CD14-positive monocyte (primary cell): ENCODE results near the gene DOP1B. TPM values are rescaled to one million over a fixed set of nuclear protein-coding genes. Genes with fewer than 3 reads are reported as not detected.

Source experiments
- DNase-seq, 3 donors: peaks; one replicate each; pipeline ENCODE4 v3.0.0-alpha.2; 2011 to 2022
- H2AFZ ChIP-seq: 2 replicates; pipeline ENCODE4 v1.6.0; 2012; ENCODE audit warnings: mild to moderate bottlenecking, low read depth, low read length, inconsistent platforms; ENCODE audit not compliant: insufficient read depth, poor library complexity, severe bottlenecking
- H3K27ac ChIP-seq, 2 donors: 1 replicate in 1 of 2; 2 replicates in 1 of 2; pipeline ENCODE4 v1.5.1; 2012 to 2013; ENCODE audit warnings: low read length in 2 of 2, control low read depth in 1 of 2, inconsistent platforms in 1 of 2, low read depth in 1 of 2, mild to moderate bottlenecking in 1 of 2
- H3K27me3 ChIP-seq, 2 donors: one replicate each; pipeline versions ENCODE4 v1.6.0 to v1.6.1; 2011 to 2013; ENCODE audit warnings: low read length in 2 of 2; ENCODE audit not compliant: control insufficient read depth in 2 of 2, insufficient read depth in 2 of 2
- H3K36me3 ChIP-seq, 2 donors: replicated peaks in 1 of 2; 1 replicate in 1 of 2; 2 replicates in 1 of 2; pipeline versions ENCODE4 v1.5.1 to v1.6.1; 2012 to 2013; ENCODE audit warnings: low read length in 2 of 2, control low read depth in 1 of 2, inconsistent platforms in 1 of 2, mild to moderate bottlenecking in 1 of 2; ENCODE audit not compliant: insufficient read depth in 2 of 2, control insufficient read depth in 1 of 2
- H3K4me1 ChIP-seq, 2 donors: 1 replicate in 1 of 2; 2 replicates in 1 of 2; pipeline versions ENCODE4 v1.5.1 to v1.6.1; 2012 to 2013; ENCODE audit warnings: low read length in 2 of 2, control low read depth in 1 of 2, inconsistent platforms in 1 of 2, mild to moderate bottlenecking in 1 of 2, moderate library complexity in 1 of 2; ENCODE audit not compliant: insufficient read depth in 2 of 2, control insufficient read depth in 1 of 2
- H3K4me2 ChIP-seq: replicated peaks from 2 replicates; pipeline ENCODE3; 2012; ENCODE audit warnings: low read length, moderate library complexity, mild to moderate bottlenecking; ENCODE audit not compliant: poor library complexity, severe bottlenecking; ENCODE audit errors: extremely low read depth
- H3K4me3 ChIP-seq, 3 experiments: fragments of 200-600 bp in 1 of 3; sonication (generic) in 1 of 3; replicated peaks in 1 of 3; 1 replicate in 2 of 3; 2 replicates in 1 of 3; pipeline ENCODE4 v1.5.1; 2011 to 2013; ENCODE audit warnings: low read length in 3 of 3, mild to moderate bottlenecking in 3 of 3, control low read depth in 2 of 3, low read depth in 2 of 3, inconsistent platforms in 1 of 3, moderate library complexity in 1 of 3
- H3K79me2 ChIP-seq: 2 replicates; pipeline ENCODE4 v1.6.0; 2012; ENCODE audit warnings: mild to moderate bottlenecking, control low read depth, inconsistent platforms, low read length, moderate library complexity; ENCODE audit not compliant: insufficient read depth
- H3K9ac ChIP-seq: 2 replicates; pipeline ENCODE4 v1.6.0; 2017; ENCODE audit warnings: low read length, mild to moderate bottlenecking; ENCODE audit not compliant: insufficient read depth, poor library complexity, severe bottlenecking
- H3K9me3 ChIP-seq, 2 donors: replicated peaks in 1 of 2; 1 replicate in 1 of 2; 2 replicates in 1 of 2; pipeline versions ENCODE4 v1.5.1 to v1.6.1; 2012 to 2013; ENCODE audit warnings: low read length in 2 of 2, control low read depth in 1 of 2; ENCODE audit not compliant: control insufficient read depth in 1 of 2, insufficient read depth in 1 of 2
- H4K20me1 ChIP-seq: 2 replicates; pipeline ENCODE4 v1.6.0; 2012; ENCODE audit warnings: mild to moderate bottlenecking, low read length, control low read depth, moderate library complexity; ENCODE audit not compliant: insufficient read depth
- H3K27ac Mint-ChIP-seq, 7 donors: one replicate each; pipeline ENCODE4 v1.8.0; 2020; ENCODE audit warnings: mild to moderate bottlenecking in 7 of 7, mixed read lengths in 7 of 7, moderate library complexity in 6 of 7, inconsistent platforms in 2 of 7
- H3K27me3 Mint-ChIP-seq, 3 donors: one replicate each; pipeline ENCODE4 v1.8.0; 2021 to 2022; ENCODE audit warnings: low read depth in 3 of 3, mild to moderate bottlenecking in 3 of 3, mixed read lengths in 3 of 3, moderate library complexity in 3 of 3, inconsistent platforms in 1 of 3
- H3K36me3 Mint-ChIP-seq, 2 donors: one replicate each; pipeline ENCODE4 v1.8.0; 2020; ENCODE audit warnings: mixed read lengths in 2 of 2, inconsistent platforms in 1 of 2, mild to moderate bottlenecking in 1 of 2
- H3K4me1 Mint-ChIP-seq: one replicate; pipeline ENCODE4 v1.8.0; 2020; ENCODE audit warnings: mild to moderate bottlenecking, mixed read lengths
- H3K4me3 Mint-ChIP-seq, 2 donors: one replicate each; pipeline ENCODE4 v1.8.0; 2020; ENCODE audit warnings: mild to moderate bottlenecking in 2 of 2, mixed read lengths in 2 of 2, moderate library complexity in 1 of 2
- H3K9me3 Mint-ChIP-seq, 7 donors: one replicate each; pipeline ENCODE4 v1.8.0; 2020 to 2022; ENCODE audit warnings: mixed read lengths in 7 of 7, mild to moderate bottlenecking in 6 of 7, moderate library complexity in 6 of 7, inconsistent platforms in 2 of 7
- WGBS: methylation state at CpG from one replicate; pipeline ENCODE4 v1.1.5; 2013; ENCODE audit warnings: missing lambda C conversion rate; ENCODE audit not compliant: insufficient coverage; 5-methylcytosine and 5-hydroxymethylcytosine counted together
- intact Hi-C, 2 donors: fragments of 100-400 bp; cut with micrococcal nuclease; formaldehyde crosslinking; loops; one replicate each; pipeline versions ENCODE4 v1.15.0 to v1.15.1; 2023
- polyA plus RNA-seq, 3 donors: library from polyadenylated mRNA; depleted of rRNA in 1 of 3; unstranded in 2 of 3; stranded (reverse) in 1 of 3; fragments of 300-500 nt in 2 of 3; fragments of >200 nt in 1 of 3; fragmentation: Illumina TruSeq in 2 of 3; gene quantifications; 1 replicate in 2 of 3; 2 replicates in 1 of 3; pipeline ENCODE4 v1.2.3, GENCODE V29; 2012 to 2021
- TF ChIP-seq, protein P1 (sequence below): fragments of 200-600 bp; IDR thresholded peaks from one replicate; pipeline ENCODE4 v1.8.0; 2022; ENCODE audit warnings: antibody characterized with exemption, mild to moderate bottlenecking

The DOP1B gene
- polyA plus RNA-seq, 3 donors: 6.0 to 14.4 (median 11.0) TPM

DNA sequence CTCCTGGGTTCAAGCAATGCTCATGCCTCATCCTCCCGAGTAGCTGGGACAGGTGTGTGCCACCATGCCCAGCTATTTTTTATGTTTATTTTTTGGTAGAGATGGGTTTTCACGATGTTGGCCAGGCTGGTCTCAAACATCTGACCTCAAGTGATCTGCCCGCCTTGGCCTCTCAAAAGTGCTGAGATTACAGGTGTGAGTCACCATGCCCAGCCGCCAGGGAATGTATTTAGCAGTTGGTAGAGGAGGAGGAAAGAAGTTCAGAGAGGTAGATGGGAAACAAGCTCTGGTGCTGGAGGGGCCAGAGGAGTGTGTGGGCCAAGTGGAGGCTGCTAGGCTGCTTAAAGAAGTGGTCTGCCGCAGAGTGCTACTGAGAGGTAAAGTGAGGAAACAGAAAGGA is 6.0 kb downstream of the DOP1B start:
- Histone ChIP-seq H2AFZ (no peak overlapping the region), H3K27ac (no peak overlapping the region), H3K79me2 (peaks cover 80% of the 10 kb centered on the region), H3K27me3 (no peaks in the 10 kb centered on the region), H3K36me3 (peaks cover 5 to 40% of the 10 kb centered on the region in 2 donors), H3K4me1 (peaks cover 48 to 52% of the 10 kb centered on the region in 2 donors), H3K4me3 (no peak overlapping the region), H3K4me2 (no peak overlapping the region), H4K20me1 (peaks cover 46% of the 10 kb centered on the region), H3K9ac (no peak overlapping the region), H3K9me3 (no peaks in the 10 kb centered on the region)
- 95% methylated on average over 5 of the region's 5 CpGs for WGBS
- Mint-ChIP-seq H3K4me3 (no peak overlapping the region), H3K27ac (peak overlapping the region in 5 of 7 donors; percentile 20 to 81 (median 77)), H3K9me3 (peaks cover 0 to 2% (median 0%) of the 10 kb centered on the region in 7 donors), H3K27me3 (no peaks in the 10 kb centered on the region), H3K36me3 (peaks cover 32 to 50% of the 10 kb centered on the region in 2 donors), H3K4me1 (peaks cover 74% of the 10 kb centered on the region)
- TF ChIP-seq, protein P1, sequence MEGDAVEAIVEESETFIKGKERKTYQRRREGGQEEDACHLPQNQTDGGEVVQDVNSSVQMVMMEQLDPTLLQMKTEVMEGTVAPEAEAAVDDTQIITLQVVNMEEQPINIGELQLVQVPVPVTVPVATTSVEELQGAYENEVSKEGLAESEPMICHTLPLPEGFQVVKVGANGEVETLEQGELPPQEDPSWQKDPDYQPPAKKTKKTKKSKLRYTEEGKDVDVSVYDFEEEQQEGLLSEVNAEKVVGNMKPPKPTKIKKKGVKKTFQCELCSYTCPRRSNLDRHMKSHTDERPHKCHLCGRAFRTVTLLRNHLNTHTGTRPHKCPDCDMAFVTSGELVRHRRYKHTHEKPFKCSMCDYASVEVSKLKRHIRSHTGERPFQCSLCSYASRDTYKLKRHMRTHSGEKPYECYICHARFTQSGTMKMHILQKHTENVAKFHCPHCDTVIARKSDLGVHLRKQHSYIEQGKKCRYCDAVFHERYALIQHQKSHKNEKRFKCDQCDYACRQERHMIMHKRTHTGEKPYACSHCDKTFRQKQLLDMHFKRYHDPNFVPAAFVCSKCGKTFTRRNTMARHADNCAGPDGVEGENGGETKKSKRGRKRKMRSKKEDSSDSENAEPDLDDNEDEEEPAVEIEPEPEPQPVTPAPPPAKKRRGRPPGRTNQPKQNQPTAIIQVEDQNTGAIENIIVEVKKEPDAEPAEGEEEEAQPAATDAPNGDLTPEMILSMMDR: no peak
- intact Hi-C loops: no loop called here
- DNase-seq: no peak

DNA sequence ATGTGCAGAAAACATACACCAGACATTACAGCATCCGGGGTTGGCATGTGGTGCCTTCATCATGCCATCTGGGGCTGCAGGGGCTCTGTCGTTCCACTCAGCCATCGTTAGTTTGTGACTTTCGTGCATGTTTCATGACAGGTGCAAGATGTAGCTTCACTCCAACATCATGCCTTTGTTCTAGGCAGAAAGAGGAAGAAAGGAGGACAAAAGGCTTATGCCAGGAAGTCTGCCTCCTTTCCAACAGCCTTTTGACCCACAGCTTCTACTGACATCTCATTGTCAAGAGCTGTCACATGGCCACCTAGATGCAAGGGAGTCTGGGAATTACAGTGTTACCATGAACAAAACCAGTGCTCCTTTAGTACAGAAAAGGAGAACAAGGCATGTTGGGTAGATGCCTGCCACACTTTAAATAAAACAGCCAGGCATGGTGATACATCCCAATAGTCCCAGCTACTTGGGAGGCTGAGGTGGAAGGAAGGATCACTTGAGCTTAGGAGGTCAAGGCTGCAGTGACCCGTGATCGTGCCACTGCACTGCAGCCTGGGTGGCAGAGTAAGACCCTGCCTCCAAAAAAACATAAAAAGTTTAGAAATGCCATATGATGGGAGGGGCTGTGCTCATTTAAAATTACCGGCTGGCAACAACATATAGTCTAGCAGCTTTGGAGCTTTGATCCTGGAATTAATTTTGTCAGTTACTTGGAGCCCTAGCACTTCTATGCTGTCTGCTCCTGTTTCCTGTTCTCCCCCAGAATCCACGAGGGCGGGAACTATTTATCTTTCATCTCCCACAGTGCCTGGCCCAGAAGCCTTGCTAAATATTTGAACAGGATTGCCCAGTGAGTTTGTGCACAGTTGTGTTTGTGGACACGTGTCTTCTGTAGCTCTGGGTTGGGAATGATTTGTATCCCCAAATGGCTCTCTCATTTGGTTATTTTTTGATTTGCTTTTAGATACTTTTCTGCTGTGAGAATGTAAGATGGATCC is 7.4 kb downstream of the DOP1B start:
- peaks cover 47% of the 10 kb centered on the region for H4K20me1 ChIP-seq
- H3K27ac ChIP-seq: peak overlapping the region; percentile 2 to 40
- WGBS: 90% methylated on average over 1 of the region's 10 CpGs
- Mint-ChIP-seq H3K4me1 (peaks cover 67% of the 10 kb centered on the region), H3K36me3 (peaks cover 39 to 60% of the 10 kb centered on the region in 2 donors), H3K27ac (peak overlapping the region; percentile 54 to 85 (median 73)), H3K27me3 (no peaks in the 10 kb centered on the region), H3K9me3 (peaks cover 0 to 2% (median 0%) of the 10 kb centered on the region in 7 donors), H3K4me3 (no peak overlapping the region)
- H3K4me1 ChIP-seq: peaks cover 36 to 39% of the 10 kb centered on the region in 2 donors
- H3K79me2 ChIP-seq: peaks cover 71% of the 10 kb centered on the region
- no peak overlapping the region for H3K9ac ChIP-seq
- intact Hi-C loops: no loop called here
- peak overlapping the region; percentile 12 for H3K4me2 ChIP-seq
- no peaks in the 10 kb centered on the region for H3K9me3 ChIP-seq
- no peak overlapping the region for H2AFZ ChIP-seq
- TF ChIP-seq, protein P1: no peak
- peak in 2 of 3 donors; percentile 30 for DNase-seq
- no peaks in the 10 kb centered on the region for H3K27me3 ChIP-seq
- H3K4me3 ChIP-seq: no peak overlapping the region
- peaks cover 5 to 52% of the 10 kb centered on the region in 2 donors for H3K36me3 ChIP-seq
